DOHH2 (cell line): ENCODE data around the gene KCNJ6.

Experiments
- H3F3A ChIP-seq: fragments of 200-600 bp; sonication (generic), shearing (Covaris generic); 2 replicates; pipeline ENCODE4 v1.6.0; 2016; ENCODE audit warnings: antibody characterized with exemption, mild to moderate bottlenecking; ENCODE audit not compliant: control insufficient read depth, insufficient read depth
- H3K27ac ChIP-seq: fragments of 200-600 bp; sonication (generic); 2 replicates; pipeline ENCODE4 v1.5.1; 2014; ENCODE audit warnings: low read depth, mild to moderate bottlenecking, low read length, moderate library complexity
- H3K27me3 ChIP-seq: fragments of 200-600 bp; sonication (generic); 2 replicates; pipeline ENCODE4 v1.6.1; 2014; ENCODE audit warnings: mild to moderate bottlenecking, low read length, mixed read lengths; ENCODE audit not compliant: control insufficient read depth
- H3K36me3 ChIP-seq: fragments of 200-600 bp; sonication (generic); 2 replicates; pipeline ENCODE4 v1.6.1; 2014; ENCODE audit warnings: mild to moderate bottlenecking, low read length, moderate library complexity, mixed read lengths; ENCODE audit not compliant: control insufficient read depth
- H3K4me1 ChIP-seq: fragments of 200-600 bp; sonication (generic); 2 replicates; pipeline ENCODE4 v1.6.1; 2014; ENCODE audit warnings: mild to moderate bottlenecking, low read length, mixed read lengths; ENCODE audit not compliant: control insufficient read depth
- H3K4me2 ChIP-seq: fragments of 200-600 bp; sonication (generic); 2 replicates; pipeline ENCODE4 v1.6.0; 2014; ENCODE audit warnings: mild to moderate bottlenecking, low read length, moderate library complexity
- H3K4me3 ChIP-seq: fragments of 200-600 bp; sonication (generic); 2 replicates; pipeline ENCODE4 v1.5.1; 2014; ENCODE audit warnings: mild to moderate bottlenecking, low read length, mixed read lengths
- H3K79me2 ChIP-seq: fragments of 200-600 bp; sonication (generic); 2 replicates; pipeline ENCODE4 v1.6.1; 2014; ENCODE audit warnings: mild to moderate bottlenecking, low read length, mixed read lengths; ENCODE audit not compliant: control insufficient read depth
- H3K9me2 ChIP-seq: fragments of 200-600 bp; sonication (generic); replicated peaks from 2 replicates; pipeline ENCODE4 v1.6.1; 2014; ENCODE audit warnings: mild to moderate bottlenecking, low read length, mixed read lengths; ENCODE audit not compliant: control insufficient read depth
- H3K9me3 ChIP-seq: fragments of 200-600 bp; sonication (generic); 2 replicates; pipeline ENCODE4 v1.6.1; 2014; ENCODE audit warnings: antibody characterized with exemption, low read length, mixed read lengths; ENCODE audit not compliant: control insufficient read depth, insufficient read depth
- H4K20me1 ChIP-seq: fragments of 200-600 bp; sonication (generic); 2 replicates; pipeline ENCODE4 v1.6.0; 2014; ENCODE audit warnings: low read depth, mild to moderate bottlenecking, antibody characterized with exemption, low read length, moderate library complexity; ENCODE audit not compliant: control insufficient read depth, insufficient read depth
- EZH2phosphoT487 ChIP-seq: fragments of 200-600 bp; sonication (generic); IDR thresholded peaks from 2 replicates; pipeline ENCODE4 v1.6.1; 2017; ENCODE audit warnings: borderline replicate concordance, mild to moderate bottlenecking, antibody characterized with exemption, low read length, moderate library complexity, mixed read lengths
- TF ChIP-seq, protein P1 (sequence below): fragments of 200-600 bp; sonication (generic); IDR thresholded peaks from one replicate; pipeline ENCODE4 v1.5.1; 2014; ENCODE audit warnings: antibody characterized with exemption, mild to moderate bottlenecking, low read depth, low read length; ENCODE audit not compliant: poor library complexity, severe bottlenecking

Gene KCNJ6

DNA sequence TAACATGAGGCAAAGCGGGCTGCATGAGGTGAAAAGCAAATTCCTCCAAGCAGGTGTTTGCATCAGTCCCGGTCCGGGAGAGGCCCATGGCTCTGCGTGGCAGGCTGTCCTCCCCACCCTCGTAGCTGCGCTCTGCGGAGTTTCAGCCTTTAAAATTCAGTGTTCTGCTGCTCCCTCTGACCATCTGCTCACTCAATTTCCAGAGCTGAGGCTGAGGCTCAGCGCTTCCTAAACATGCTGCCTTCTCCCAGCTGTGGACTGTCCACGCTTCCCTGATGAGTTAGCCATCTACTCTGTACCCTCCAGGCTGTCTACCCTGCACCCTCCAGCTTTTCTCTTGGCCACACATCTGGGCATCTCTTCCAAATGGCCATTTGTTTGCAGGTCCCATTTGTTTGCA, 87.7 kb downstream of the KCNJ6 start:
- H3K36me3 ChIP-seq: no peaks in the 10 kb centered on the region
- H3K4me2 ChIP-seq: no peak overlapping the region
- H4K20me1 ChIP-seq: no peaks in the 10 kb centered on the region
- no peaks in the 10 kb centered on the region for H3F3A ChIP-seq
- H3K27ac ChIP-seq: no peak overlapping the region
- H3K79me2 ChIP-seq: no peaks in the 10 kb centered on the region
- TF ChIP-seq, protein P1, sequence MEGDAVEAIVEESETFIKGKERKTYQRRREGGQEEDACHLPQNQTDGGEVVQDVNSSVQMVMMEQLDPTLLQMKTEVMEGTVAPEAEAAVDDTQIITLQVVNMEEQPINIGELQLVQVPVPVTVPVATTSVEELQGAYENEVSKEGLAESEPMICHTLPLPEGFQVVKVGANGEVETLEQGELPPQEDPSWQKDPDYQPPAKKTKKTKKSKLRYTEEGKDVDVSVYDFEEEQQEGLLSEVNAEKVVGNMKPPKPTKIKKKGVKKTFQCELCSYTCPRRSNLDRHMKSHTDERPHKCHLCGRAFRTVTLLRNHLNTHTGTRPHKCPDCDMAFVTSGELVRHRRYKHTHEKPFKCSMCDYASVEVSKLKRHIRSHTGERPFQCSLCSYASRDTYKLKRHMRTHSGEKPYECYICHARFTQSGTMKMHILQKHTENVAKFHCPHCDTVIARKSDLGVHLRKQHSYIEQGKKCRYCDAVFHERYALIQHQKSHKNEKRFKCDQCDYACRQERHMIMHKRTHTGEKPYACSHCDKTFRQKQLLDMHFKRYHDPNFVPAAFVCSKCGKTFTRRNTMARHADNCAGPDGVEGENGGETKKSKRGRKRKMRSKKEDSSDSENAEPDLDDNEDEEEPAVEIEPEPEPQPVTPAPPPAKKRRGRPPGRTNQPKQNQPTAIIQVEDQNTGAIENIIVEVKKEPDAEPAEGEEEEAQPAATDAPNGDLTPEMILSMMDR: no peak
- no peak for TF ChIP-seq EZH2phosphoT487
- no peaks in the 10 kb centered on the region for H3K27me3 ChIP-seq
- H3K9me3 ChIP-seq: no peaks in the 10 kb centered on the region
- H3K9me2 ChIP-seq: no peaks in the 10 kb centered on the region
- H3K4me3 ChIP-seq: no peak overlapping the region
- no peaks in the 10 kb centered on the region for H3K4me1 ChIP-seq

DNA sequence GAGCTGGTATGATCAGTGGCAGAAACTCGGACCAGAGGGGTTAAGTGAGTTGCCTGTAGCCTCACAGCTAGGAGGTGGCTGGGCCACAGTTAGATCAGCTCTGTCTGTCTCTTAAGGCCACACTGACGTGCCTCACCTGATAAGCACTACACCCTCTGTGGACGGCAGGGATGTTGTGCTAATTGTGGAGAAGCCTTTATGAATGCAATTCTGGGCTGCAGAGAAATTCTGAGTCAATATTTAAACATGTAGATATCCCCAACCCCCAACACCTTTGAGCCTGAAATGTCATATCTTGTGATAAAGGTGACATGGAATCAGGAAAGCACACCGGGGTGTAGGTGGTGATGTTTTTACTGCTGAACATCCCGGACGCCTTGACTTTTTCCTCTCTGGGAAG, 88.3 kb downstream of the KCNJ6 start:
- Histone ChIP-seq H3K9me3 (no peaks in the 10 kb centered on the region), H3K27me3 (no peaks in the 10 kb centered on the region), H3K36me3 (no peaks in the 10 kb centered on the region), H3K4me3 (no peak overlapping the region), H3K4me2 (no peak overlapping the region), H3K4me1 (no peaks in the 10 kb centered on the region), H4K20me1 (no peaks in the 10 kb centered on the region), H3K27ac (no peak overlapping the region), H3K79me2 (no peaks in the 10 kb centered on the region), H3K9me2 (no peaks in the 10 kb centered on the region), H3F3A (no peaks in the 10 kb centered on the region)
- TF ChIP-seq, protein P1: no peak
- TF ChIP-seq EZH2phosphoT487: no peak

DNA sequence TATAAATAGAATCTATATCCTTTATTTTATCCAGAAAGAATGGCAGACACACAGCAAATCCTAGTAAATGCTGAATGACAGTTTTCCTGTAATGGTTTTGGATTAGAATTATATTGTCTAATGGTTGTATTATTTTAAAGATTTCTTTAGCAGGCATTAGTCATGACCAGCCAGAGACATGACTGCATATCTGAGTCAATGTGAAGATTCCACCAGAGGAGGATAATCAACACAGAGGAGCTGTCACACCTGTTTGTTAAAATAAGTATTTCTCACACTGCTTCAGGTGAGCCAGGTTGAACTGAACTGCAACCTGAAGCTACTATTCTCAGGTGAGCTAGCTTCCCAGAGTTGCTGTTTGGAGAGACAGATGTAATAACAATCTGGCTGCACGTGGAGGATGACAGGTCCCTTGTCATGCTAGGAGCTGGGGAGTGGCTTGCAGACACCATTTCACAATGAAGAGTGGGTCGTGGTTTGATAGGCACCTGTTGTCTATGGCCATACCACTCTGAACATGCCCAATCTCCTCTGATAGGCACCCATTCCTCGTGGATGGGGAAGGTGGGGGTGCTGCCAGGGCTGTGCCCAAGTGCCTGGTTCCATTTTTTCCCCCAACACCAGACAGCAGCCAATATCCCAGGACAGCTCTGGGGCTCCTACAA, 94.3 kb downstream of the KCNJ6 start:
- Histone ChIP-seq H3K27ac (no peak overlapping the region), H3K4me3 (no peak overlapping the region), H3K36me3 (no peaks in the 10 kb centered on the region), H4K20me1 (no peaks in the 10 kb centered on the region), H3F3A (no peaks in the 10 kb centered on the region), H3K4me1 (no peaks in the 10 kb centered on the region), H3K9me2 (no peaks in the 10 kb centered on the region), H3K4me2 (no peak overlapping the region), H3K9me3 (no peaks in the 10 kb centered on the region), H3K79me2 (no peaks in the 10 kb centered on the region), H3K27me3 (no peaks in the 10 kb centered on the region)
- TF ChIP-seq, protein P1: no peak
- TF ChIP-seq EZH2phosphoT487: no peak
